SHP77 treated with DMSO at 0.1 percent for 48 hours (cell line): ENCODE data around the gene COL21A1.

Experiments used
- DNase-seq: peaks from one replicate; lab custom pipeline; 2025; lab: John Stamatoyannopoulos, UW

Gene COL21A1

GRCh38 chr6:56245903-56246351, 1.5 kb downstream of the COL21A1 start:
- DNase-seq: no peak

- DNase-seq: no peak
Measured at GRCh38 chr6:56244528-56245253, 2.7 kb downstream of the COL21A1 start.

GRCh38 chr6:56244089-56244488, 3.3 kb downstream of the COL21A1 start:
- DNase-seq: no peak

- no peak for DNase-seq
Measured at GRCh38 chr6:56243518-56244070, 3.8 kb downstream of the COL21A1 start.

- DNase-seq: no peak
Measured at GRCh38 chr6:56242346-56242745, 5.0 kb downstream of the COL21A1 start.

- peak; percentile 31 for DNase-seq
Measured at GRCh38 chr6:56241124-56241802, 6.1 kb downstream of the COL21A1 start.

- DNase-seq: no peak
Measured at GRCh38 chr6:56238352-56238751, 9.0 kb downstream of the COL21A1 start.

GRCh38 chr6:56235245-56235644, 12.1 kb downstream of the COL21A1 start:
- DNase-seq: no peak

- no peak for DNase-seq
Measured at GRCh38 chr6:56232436-56232835, 14.9 kb downstream of the COL21A1 start.

- DNase-seq: no peak
Measured at GRCh38 chr6:56231827-56232226, 15.6 kb downstream of the COL21A1 start.

GRCh38 chr6:56230976-56231566, 16.3 kb downstream of the COL21A1 start:
- no peak for DNase-seq

- DNase-seq: no peak
Measured at GRCh38 chr6:56227071-56227879, 20.1 kb downstream of the COL21A1 start.

- DNase-seq: no peak
Measured at GRCh38 chr6:56223995-56224394, 23.4 kb downstream of the COL21A1 start.

- DNase-seq: no peak
Measured at GRCh38 chr6:56222499-56222898, 24.9 kb downstream of the COL21A1 start.

- no peak for DNase-seq
Measured at GRCh38 chr6:56220078-56220477, 27.3 kb downstream of the COL21A1 start.

GRCh38 chr6:56214703-56215101, 32.7 kb downstream of the COL21A1 start:
- no peak for DNase-seq

GRCh38 chr6:56214041-56214702, 33.2 kb downstream of the COL21A1 start:
- no peak for DNase-seq

GRCh38 chr6:56211724-56212123, 35.7 kb downstream of the COL21A1 start:
- no peak for DNase-seq

- DNase-seq: no peak
Measured at GRCh38 chr6:56204134-56204533, 43.2 kb downstream of the COL21A1 start.

- no peak for DNase-seq
Measured at GRCh38 chr6:56199956-56200355, 47.4 kb downstream of the COL21A1 start.

- DNase-seq: no peak
Measured at GRCh38 chr6:56193846-56194245, 53.5 kb downstream of the COL21A1 start.
